NCI-H1930 (cell line): ENCODE data around the gene HLA-DQB1.
"Not testable (repeated sequence)": the region's sequence is repeated elsewhere in the genome, so short reads cannot be mapped to it uniquely, and the experiment has no call there.

Experiments used
- DNase-seq, 2 experiments: peaks; one replicate each; lab custom pipeline; 2025; lab: John Stamatoyannopoulos, UW

HLA-DQB1 gene

DNA sequence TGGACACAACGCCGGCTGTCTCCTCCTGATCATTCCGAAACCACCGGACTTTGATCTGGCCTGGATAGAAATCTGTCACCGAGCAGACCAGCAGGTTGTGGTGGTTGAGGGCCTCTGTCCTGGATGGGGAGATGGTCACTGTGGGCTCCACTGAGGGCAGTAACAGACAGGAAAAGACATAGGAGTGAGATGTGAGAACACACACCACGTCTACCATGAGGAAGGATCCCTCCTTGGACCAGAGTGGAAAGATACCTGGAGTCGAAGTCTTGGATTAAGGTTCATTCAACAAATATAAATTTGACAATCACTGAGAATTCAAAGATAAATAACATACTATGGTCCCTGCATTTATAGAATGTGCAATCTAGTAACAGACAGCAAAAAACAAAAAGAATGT is 4.4 kb downstream of the HLA-DQB1 start:
- DNase-seq = no peak

- no peak for DNase-seq
These were observed 6.4 kb downstream of the HLA-DQB1 start for GRCh38 chr6:32659856-32660595.

- DNase-seq = no peak
These were observed 8.1 kb downstream of the HLA-DQB1 start for GRCh38 chr6:32658268-32658897.

GRCh38 chr6:32657819-32658218 is 8.6 kb downstream of the HLA-DQB1 start:
- not testable (repeated sequence) for DNase-seq

DNA sequence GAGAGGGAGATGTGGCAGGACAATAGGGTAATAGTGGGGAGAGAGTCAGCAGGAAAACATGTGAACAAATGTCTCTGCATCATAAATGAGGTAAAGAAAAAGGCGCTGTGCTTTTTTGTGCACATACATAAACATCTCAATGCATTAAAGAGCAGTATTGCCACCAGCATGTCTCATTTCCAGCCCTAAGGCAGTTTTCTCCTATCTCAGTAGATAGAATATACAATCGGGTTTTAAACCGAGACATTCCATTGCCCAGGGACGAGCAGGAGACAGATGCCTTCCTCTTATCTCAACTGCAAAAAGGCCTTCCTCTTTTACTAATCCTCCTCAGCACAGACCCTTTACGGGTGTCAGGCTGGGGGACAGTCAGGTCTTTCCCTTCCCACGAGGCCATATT is 9.1 kb downstream of the HLA-DQB1 start:
- DNase-seq = not testable (repeated sequence)

DNA sequence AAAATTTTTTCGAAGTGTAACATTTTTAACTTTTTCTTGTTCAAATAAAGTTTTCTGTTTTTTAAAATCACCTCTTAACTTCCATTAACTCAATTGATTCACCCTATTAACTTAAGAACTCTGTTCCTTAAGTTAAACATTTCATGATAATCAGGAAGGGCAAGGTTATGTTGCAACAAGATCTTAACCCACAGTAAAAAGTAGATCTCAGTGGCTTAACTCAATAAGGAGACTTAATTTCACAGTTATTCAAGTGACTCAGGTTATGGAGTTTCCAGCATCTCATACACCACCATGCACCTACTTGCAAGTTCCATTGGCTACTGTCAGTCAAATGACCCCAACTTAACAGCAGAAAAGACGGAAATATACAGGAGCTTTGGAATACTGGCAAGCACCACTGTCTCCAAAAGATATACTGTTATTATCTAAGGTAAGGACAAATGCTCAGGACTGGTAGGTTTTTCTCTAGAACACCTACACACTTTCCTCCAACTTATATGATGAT is 11.2 kb downstream of the HLA-DQB1 start:
- DNase-seq = no peak

- DNase-seq = no peak
These were observed 21.3 kb downstream of the HLA-DQB1 start for GRCh38 chr6:32645047-32645703.

GRCh38 chr6:32643904-32644303 is 22.6 kb downstream of the HLA-DQB1 start:
- no peak for DNase-seq

GRCh38 chr6:32642720-32643106 is 23.7 kb downstream of the HLA-DQB1 start:
- DNase-seq = no peak

DNA sequence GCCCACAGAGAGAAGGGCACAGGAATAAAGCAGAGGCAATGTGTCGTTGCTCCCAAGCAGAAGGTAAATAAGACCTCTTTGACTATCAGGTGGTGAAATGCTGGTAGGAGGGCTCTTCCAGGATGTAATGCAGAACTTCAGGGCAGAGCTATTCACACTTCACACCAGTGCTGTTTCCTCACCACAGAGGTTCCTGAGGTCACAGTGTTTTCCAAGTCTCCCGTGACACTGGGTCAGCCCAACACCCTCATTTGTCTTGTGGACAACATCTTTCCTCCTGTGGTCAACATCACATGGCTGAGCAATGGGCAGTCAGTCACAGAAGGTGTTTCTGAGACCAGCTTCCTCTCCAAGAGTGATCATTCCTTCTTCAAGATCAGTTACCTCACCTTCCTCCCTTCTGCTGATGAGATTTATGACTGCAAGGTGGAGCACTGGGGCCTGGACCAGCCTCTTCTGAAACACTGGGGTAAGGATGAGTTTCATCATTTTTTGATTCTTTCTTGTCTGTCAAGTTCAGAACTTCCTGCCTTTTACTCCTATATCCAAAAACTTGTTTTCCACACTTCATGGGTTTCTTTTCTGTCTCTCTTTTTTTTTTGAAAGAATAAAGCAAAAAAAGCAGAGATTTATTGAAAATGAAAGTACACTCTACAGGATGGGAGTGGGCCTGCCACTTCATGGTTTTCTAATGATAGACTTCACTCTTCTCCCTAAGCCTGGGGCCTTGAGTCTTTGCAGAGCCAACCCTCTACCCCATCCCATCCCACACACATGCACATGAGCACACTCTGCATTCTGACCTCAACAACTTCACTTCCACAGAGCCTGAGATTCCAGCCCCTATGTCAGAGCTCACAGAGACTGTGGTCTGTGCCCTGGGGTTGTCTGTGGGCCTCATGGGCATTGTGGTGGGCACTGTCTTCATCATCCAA is 24.4 kb downstream of the HLA-DQB1 start:
- not testable (repeated sequence) for DNase-seq

- DNase-seq = no peak
These were observed 25.3 kb downstream of the HLA-DQB1 start for GRCh38 chr6:32641122-32641521.

GRCh38 chr6:32639440-32640394 is 26.7 kb downstream of the HLA-DQB1 start:
- DNase-seq = no peak

- no peak for DNase-seq
These were observed 27.8 kb downstream of the HLA-DQB1 start for GRCh38 chr6:32638532-32639219.

GRCh38 chr6:32637883-32638282 is 28.6 kb downstream of the HLA-DQB1 start:
- DNase-seq = no peak

- DNase-seq = no peak
These were observed 29.1 kb downstream of the HLA-DQB1 start, which contains the start of gene HLA-DQA1 for GRCh38 chr6:32637219-32637880. HLA-DQA1 (plus strand) TSS chr6:32637406; CDS start chr6:32637459, 53 bp downstream.

GRCh38 chr6:32635526-32636123 is 30.8 kb downstream of the HLA-DQB1 start:
- no peak for DNase-seq

- DNase-seq = not testable (repeated sequence)
These were observed 36.7 kb downstream of the HLA-DQB1 start for GRCh38 chr6:32629793-32630192.

DNA sequence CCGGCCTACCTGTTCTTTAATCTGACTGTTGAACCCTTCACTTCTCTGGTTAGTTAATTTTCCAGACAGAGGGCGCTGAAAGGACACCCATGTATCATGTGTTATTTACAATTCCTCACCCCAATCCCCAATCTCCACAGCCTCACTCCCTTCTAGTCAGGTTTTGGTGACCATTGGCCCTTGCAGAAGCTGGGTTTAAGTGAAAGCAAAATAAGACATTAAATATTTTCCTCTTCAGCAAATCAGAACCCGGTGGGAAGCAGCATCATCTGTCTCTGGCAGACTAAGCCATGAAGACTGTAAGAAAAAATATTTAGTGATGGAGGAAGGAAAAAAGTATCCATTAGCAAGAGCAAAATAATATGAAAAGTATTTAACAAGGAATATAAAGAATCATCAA is 38.6 kb downstream of the HLA-DQB1 start:
- DNase-seq = no peak

DNA sequence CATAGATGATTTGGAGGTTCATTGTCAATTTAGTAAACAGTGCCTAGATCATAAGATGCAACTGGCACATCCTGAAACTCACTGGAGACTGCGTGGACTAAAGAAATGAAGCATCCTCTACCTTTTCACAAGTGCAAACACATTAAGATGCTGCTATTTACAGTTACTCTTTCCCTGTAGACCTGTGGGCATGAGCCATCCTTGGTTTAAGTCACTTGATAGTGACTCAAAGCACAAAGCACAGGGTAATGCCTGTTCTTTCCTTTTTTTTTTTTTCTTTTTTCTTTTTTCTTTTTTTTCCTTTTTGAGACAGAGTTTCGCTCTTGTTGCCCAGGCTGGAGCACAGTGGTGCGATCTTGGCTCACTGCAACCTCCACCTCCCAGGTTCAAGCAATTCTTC is 39.2 kb downstream of the HLA-DQB1 start:
- no peak for DNase-seq
